Thyroid gland (tissue), 4 donors: ENCODE measurements around the gene ASIC5. TPM values are rescaled to one million over a fixed set of nuclear protein-coding genes. Genes with fewer than 3 reads are reported as not detected.

ENCODE experiments used
- DNase-seq, 2 donors: peaks; one replicate each; pipeline ENCODE4 v3.0.0-alpha.2; 2019
- H3K27ac ChIP-seq, 3 donors: fragments of 200-600 bp; sonication (generic); 1 replicate in 2 of 3; 2 replicates in 1 of 3; pipeline ENCODE4 v1.5.1; 2016 to 2019; ENCODE audit warnings: mild to moderate bottlenecking in 1 of 3, moderate library complexity in 1 of 3
- H3K27me3 ChIP-seq: fragments of 200-600 bp; sonication (generic); one replicate; pipeline ENCODE4 v1.5.1; 2019
- H3K36me3 ChIP-seq, 2 donors: fragments of 200-600 bp; sonication (generic); one replicate each; pipeline ENCODE4 v1.5.1; 2016 to 2019
- H3K4me1 ChIP-seq, 2 donors: fragments of 200-600 bp; sonication (generic); one replicate each; pipeline ENCODE4 v1.5.1; 2017 to 2019
- H3K4me3 ChIP-seq, 3 donors: fragments of 200-600 bp; sonication (generic); replicated peaks in 1 of 3; 1 replicate in 2 of 3; 2 replicates in 1 of 3; pipeline ENCODE4 v1.5.1; 2016; ENCODE audit warnings: mild to moderate bottlenecking in 1 of 3
- H3K9me3 ChIP-seq: fragments of 200-600 bp; sonication (generic); one replicate; pipeline ENCODE4 v1.5.1; 2017
- CTCF ChIP-seq, 6 experiments: fragments of 200-600 bp in 3 of 6; fragments of 450-650 bp in 3 of 6; sonication (generic) in 3 of 6; IDR thresholded peaks; one replicate each; pipeline ENCODE4 v1.5.1; 2016 to 2019; ENCODE audit warnings: antibody characterized with exemption in 6 of 6, mild to moderate bottlenecking in 2 of 6, inconsistent platforms in 1 of 6, moderate library complexity in 1 of 6
- POLR2A ChIP-seq, 2 donors: fragments of 450-650 bp; IDR thresholded peaks; one replicate each; pipeline ENCODE4 v1.6.1; 2017; ENCODE audit warnings: antibody characterized with exemption in 2 of 2, mild to moderate bottlenecking in 2 of 2, moderate library complexity in 1 of 2
- WGBS, 2 donors: methylation state at CpG; one replicate each; pipeline ENCODE4 v1.1.5; 2017; 5-methylcytosine and 5-hydroxymethylcytosine counted together
- intact Hi-C: fragments of 100-400 bp; cut with DNase I; formaldehyde crosslinking; loops from one replicate; pipeline ENCODE4 v1.15.1; 2023
- total RNA-seq, 4 donors: library from RNA; depleted of rRNA; stranded (reverse); fragments of >200 nt; gene quantifications; one replicate each; pipeline ENCODE4 v1.2.3, GENCODE V29; 2016

The ASIC5 gene
- total RNA-seq, 4 donors from 2014 or later, result not detected

- intact Hi-C loops, result no loop called here
- H3K4me3 ChIP-seq, result no peak overlapping the region
- H3K4me1 ChIP-seq, result no peaks in the 10 kb centered on the region
- no peaks in the 10 kb centered on the region for H3K9me3 ChIP-seq
- no peaks in the 10 kb centered on the region for H3K27me3 ChIP-seq
- no peak for DNase-seq
- H3K27ac ChIP-seq, result no peak overlapping the region
- TF ChIP-seq POLR2A (IDR thresholded peaks at IDR 0.05) (no peak), CTCF (IDR thresholded peaks at IDR 0.05) (no peak)
- no peaks in the 10 kb centered on the region for H3K36me3 ChIP-seq
Measured at GRCh38 chr4:155842080-155842479, 24.0 kb downstream of the ASIC5 start.

- WGBS, 2 donors, result 77 to 79% methylated on average over 1 of the region's 1 CpG
- H3K27me3 ChIP-seq, result no peaks in the 10 kb centered on the region
- intact Hi-C loops, result no loop called here
- no peaks in the 10 kb centered on the region for H3K9me3 ChIP-seq
- no peak overlapping the region for H3K4me3 ChIP-seq
- H3K27ac ChIP-seq, result no peak overlapping the region
- H3K36me3 ChIP-seq, result no peaks in the 10 kb centered on the region
- no peaks in the 10 kb centered on the region for H3K4me1 ChIP-seq
- no peak for DNase-seq
- TF ChIP-seq POLR2A (IDR thresholded peaks at IDR 0.05) (no peak), CTCF (IDR thresholded peaks at IDR 0.05) (no peak)
Measured at GRCh38 chr4:155837203-155837796, 28.8 kb downstream of the ASIC5 start.

- TF ChIP-seq POLR2A (IDR thresholded peaks at IDR 0.05), result no peak
- no peak for TF ChIP-seq CTCF (IDR thresholded peaks at IDR 0.05)
- intact Hi-C loops, result no loop called here
- no peak overlapping the region for H3K4me3 ChIP-seq
- H3K27me3 ChIP-seq, result no peaks in the 10 kb centered on the region
- H3K4me1 ChIP-seq, result no peaks in the 10 kb centered on the region
- no peaks in the 10 kb centered on the region for H3K9me3 ChIP-seq
- no peak overlapping the region for H3K27ac ChIP-seq
- H3K36me3 ChIP-seq, result no peaks in the 10 kb centered on the region
- no peak for DNase-seq
Measured at GRCh38 chr4:155832664-155833063, 33.4 kb downstream of the ASIC5 start.

- Histone ChIP-seq H3K4me1 (no peaks in the 10 kb centered on the region), H3K36me3 (no peaks in the 10 kb centered on the region), H3K9me3 (no peaks in the 10 kb centered on the region), H3K27ac (no peak overlapping the region), H3K27me3 (no peaks in the 10 kb centered on the region), H3K4me3 (no peak overlapping the region)
- intact Hi-C loops, result no loop called here
- no peak for DNase-seq
- TF ChIP-seq CTCF (IDR thresholded peaks at IDR 0.05), result no peak
- TF ChIP-seq POLR2A (IDR thresholded peaks at IDR 0.05), result no peak
- 93 to 94% methylated on average over 3 of the region's 3 CpGs for WGBS, 2 donors
Measured at GRCh38 chr4:155828628-155829027, 37.4 kb downstream of the ASIC5 start.

- H3K27ac ChIP-seq, result no peak overlapping the region
- no peaks in the 10 kb centered on the region for H3K27me3 ChIP-seq
- H3K36me3 ChIP-seq, result no peaks in the 10 kb centered on the region
- no peak for DNase-seq
- TF ChIP-seq POLR2A (IDR thresholded peaks at IDR 0.05) (no peak), CTCF (IDR thresholded peaks at IDR 0.05) (no peak)
- WGBS, 2 donors, result 67 to 69% methylated on average over 3 of the region's 3 CpGs
- no peaks in the 10 kb centered on the region for H3K4me1 ChIP-seq
- no peak overlapping the region for H3K4me3 ChIP-seq
- no peaks in the 10 kb centered on the region for H3K9me3 ChIP-seq
- intact Hi-C loops, result no loop called here
Measured at GRCh38 chr4:155822572-155822971, 43.5 kb downstream of the ASIC5 start.
